Endothelial cell of umbilical vein (primary cell): ENCODE data around the gene MAST4.

Source experiments
- CTCF ChIP-seq, 2 donors: IDR thresholded peaks; 1 replicate in 1 of 2; 2 replicates in 1 of 2; pipeline ENCODE4 v1.5.1; 2011; ENCODE audit warnings: low read length in 2 of 2, mild to moderate bottlenecking in 2 of 2, moderate library complexity in 2 of 2, control low read depth in 1 of 2, inconsistent platforms in 1 of 2, low read depth in 1 of 2; ENCODE audit not compliant: insufficient read depth in 1 of 2; ENCODE audit errors: extremely low read depth in 1 of 2
- EZH2 ChIP-seq: IDR thresholded peaks from 2 replicates; pipeline ENCODE4 v1.6.1; 2012; ENCODE audit warnings: borderline replicate concordance, low read depth, mild to moderate bottlenecking, moderate library complexity, low read length, inconsistent platforms; ENCODE audit not compliant: severe bottlenecking
- GATA2 ChIP-seq: IDR thresholded peaks from 2 replicates; pipeline ENCODE4 v1.7.0; 2011; ENCODE audit warnings: low read depth, mild to moderate bottlenecking, moderate library complexity, mixed read lengths, low read length; ENCODE audit not compliant: insufficient read length, insufficient read depth
- JUN ChIP-seq: IDR thresholded peaks from 2 replicates; pipeline ENCODE4 v1.6.1; 2011; ENCODE audit warnings: borderline replicate concordance, low read depth; ENCODE audit not compliant: insufficient read length, insufficient read depth
- MAX ChIP-seq: IDR thresholded peaks from 2 replicates; pipeline ENCODE4 v1.6.1; 2011; ENCODE audit not compliant: insufficient read depth, insufficient read length
- MYC ChIP-seq: IDR thresholded peaks from one replicate; pipeline ENCODE4 v1.6.1; 2011; ENCODE audit warnings: mild to moderate bottlenecking, low read depth, low read length
- POLR2A ChIP-seq: IDR thresholded peaks from 2 replicates; pipeline ENCODE4 v1.6.1; 2012; ENCODE audit warnings: low read depth, mild to moderate bottlenecking, control low read depth, low read length
- POLR2AphosphoS5 ChIP-seq: IDR thresholded peaks from 2 replicates; pipeline ENCODE4 v1.6.1; 2012; ENCODE audit warnings: low read depth, mild to moderate bottlenecking, control low read depth, low read length, moderate library complexity; ENCODE audit not compliant: insufficient read depth

GRCh38 chr5:67147760-67148159, 551.6 kb downstream of the MAST4 start:
- no peak for TF ChIP-seq CTCF (IDR thresholded peaks at IDR 0.05; ENCODE audit: extremely low read depth in 1 of 2, insufficient read depth in 1 of 2, low read depth in 1 of 2, low read length in 2 of 2)
- TF ChIP-seq POLR2AphosphoS5 = no peak
- TF ChIP-seq EZH2 = no peak
- no peak for TF ChIP-seq POLR2A
- no peak for TF ChIP-seq MYC
- no peak for TF ChIP-seq JUN
- no peak for TF ChIP-seq MAX
- peak; percentile 12 for TF ChIP-seq GATA2
